Loucy (cell line): ENCODE data around the gene DR1.
"Not testable (repeated sequence)": the region's sequence is repeated elsewhere in the genome, so short reads cannot be mapped to it uniquely, and the experiment has no call there.

Experiments
- EZH2phosphoT487 ChIP-seq: fragments of 200-600 bp; IDR thresholded peaks from 2 replicates; pipeline ENCODE4 v1.6.1; 2018; ENCODE audit warnings: antibody characterized with exemption, mild to moderate bottlenecking, moderate library complexity, borderline replicate concordance
- TF ChIP-seq, protein P1 (sequence below): fragments of 200-600 bp; sonication (generic); conservative IDR thresholded peaks from 2 replicates; pipeline ENCODE4 v1.5.1; 2014; ENCODE audit warnings: mild to moderate bottlenecking, antibody characterized with exemption, low read length

DNA sequence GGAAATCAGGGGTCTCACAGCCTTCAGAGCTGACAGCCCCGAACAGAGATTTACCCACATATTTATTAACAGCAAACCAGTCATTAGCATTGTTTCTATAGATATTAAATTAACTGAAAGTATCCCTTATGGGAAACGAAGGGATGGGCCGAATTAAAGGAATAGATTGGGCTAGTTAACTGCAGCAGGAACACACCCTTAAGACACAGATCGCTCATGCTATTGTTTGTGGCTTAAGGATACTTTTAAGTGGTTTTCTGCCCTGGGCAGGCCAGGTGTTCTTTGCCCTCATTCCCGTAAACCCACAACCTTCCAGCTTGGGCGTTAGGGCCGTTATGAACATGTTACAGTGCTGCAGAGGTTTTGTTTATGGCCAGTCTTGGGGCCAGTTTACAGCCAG lies 40.6 kb downstream of the DR1 start:
- TF ChIP-seq, protein P1, sequence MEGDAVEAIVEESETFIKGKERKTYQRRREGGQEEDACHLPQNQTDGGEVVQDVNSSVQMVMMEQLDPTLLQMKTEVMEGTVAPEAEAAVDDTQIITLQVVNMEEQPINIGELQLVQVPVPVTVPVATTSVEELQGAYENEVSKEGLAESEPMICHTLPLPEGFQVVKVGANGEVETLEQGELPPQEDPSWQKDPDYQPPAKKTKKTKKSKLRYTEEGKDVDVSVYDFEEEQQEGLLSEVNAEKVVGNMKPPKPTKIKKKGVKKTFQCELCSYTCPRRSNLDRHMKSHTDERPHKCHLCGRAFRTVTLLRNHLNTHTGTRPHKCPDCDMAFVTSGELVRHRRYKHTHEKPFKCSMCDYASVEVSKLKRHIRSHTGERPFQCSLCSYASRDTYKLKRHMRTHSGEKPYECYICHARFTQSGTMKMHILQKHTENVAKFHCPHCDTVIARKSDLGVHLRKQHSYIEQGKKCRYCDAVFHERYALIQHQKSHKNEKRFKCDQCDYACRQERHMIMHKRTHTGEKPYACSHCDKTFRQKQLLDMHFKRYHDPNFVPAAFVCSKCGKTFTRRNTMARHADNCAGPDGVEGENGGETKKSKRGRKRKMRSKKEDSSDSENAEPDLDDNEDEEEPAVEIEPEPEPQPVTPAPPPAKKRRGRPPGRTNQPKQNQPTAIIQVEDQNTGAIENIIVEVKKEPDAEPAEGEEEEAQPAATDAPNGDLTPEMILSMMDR: not testable (repeated sequence)
- not testable (repeated sequence) for TF ChIP-seq EZH2phosphoT487
